Heart right ventricle (tissue), 16 donors: Measurements from ENCODE around the gene HJURP. TPM values are rescaled to one million over a fixed set of nuclear protein-coding genes. Genes with fewer than 3 reads are reported as not detected.

Experiments
- ATAC-seq, 8 donors: fragments of 200-7000 bp; cut with Tn5 transposase; one replicate each; pipeline ENCODE4 v1.9.1; 2020; ENCODE audit warnings: mild to moderate bottlenecking in 8 of 8, moderate library complexity in 8 of 8, moderate number of reproducible peaks in 1 of 8
- DNase-seq, 2 donors: peaks; one replicate each; pipeline ENCODE4 v3.0.0-alpha.2; 2020
- H3K27ac ChIP-seq, 10 donors: fragments of 200-600 bp; sonication (generic) in 2 of 10; one replicate each; pipeline versions ENCODE4 v1.5.0 to v1.8.0; 2020 to 2022; ENCODE audit warnings: mild to moderate bottlenecking in 3 of 10
- H3K27me3 ChIP-seq, 7 donors: fragments of 200-600 bp; one replicate each; pipeline ENCODE4 v1.8.0; 2021 to 2022; ENCODE audit warnings: mild to moderate bottlenecking in 2 of 7
- H3K36me3 ChIP-seq, 9 donors: fragments of 200-600 bp; sonication (generic) in 1 of 9; one replicate each; pipeline versions ENCODE4 v1.5.0 to v1.8.0; 2020 to 2022; ENCODE audit warnings: mild to moderate bottlenecking in 2 of 9
- H3K4me1 ChIP-seq, 9 donors: fragments of 200-600 bp; sonication (generic) in 1 of 9; one replicate each; pipeline versions ENCODE4 v1.5.0 to v1.8.0; 2020 to 2022; ENCODE audit warnings: mild to moderate bottlenecking in 4 of 9
- H3K4me3 ChIP-seq, 10 donors: fragments of 200-600 bp; sonication (generic) in 2 of 10; one replicate each; pipeline versions ENCODE4 v1.5.0 to v1.8.0; 2020 to 2022; ENCODE audit warnings: mild to moderate bottlenecking in 7 of 10, moderate library complexity in 2 of 10
- H3K9me3 ChIP-seq, 11 donors: fragments of 200-600 bp in 10 of 11; sonication (generic) in 2 of 11; one replicate each; pipeline versions ENCODE4 v1.5.0 to v1.8.0; 2013 to 2022; ENCODE audit warnings: mild to moderate bottlenecking in 2 of 11, control low read depth in 1 of 11, moderate library complexity in 1 of 11
- WGBS, 2 donors: extraction: QIAGEN DNeasy Blood & Tissue Kit; methylation state at CpG; one replicate each; pipeline ENCODE4 v1.1.7; 2013; ENCODE audit warnings: inconsistent platforms in 1 of 2; 5-methylcytosine and 5-hydroxymethylcytosine counted together
- intact Hi-C, 10 donors: fragments of 100-400 bp; cut with DNase I; formaldehyde crosslinking; loops; one replicate each; pipeline versions ENCODE4 v1.11.1 to v1.14.2; 2022
- polyA plus RNA-seq, 2 donors: library from polyadenylated mRNA; stranded (reverse); fragments of 200-250 nt; gene quantifications; one replicate each; pipeline ENCODE4 v1.2.3, GENCODE V29; 2013
- total RNA-seq, 10 donors: library from RNA; stranded (reverse); fragmentation: NEBNext Ultra II Directional in 3 of 10; extraction: Animal tissue kit (Norgen Biotek cat#: 25700) in 3 of 10; gene quantifications; one replicate each; pipeline versions ENCODE4 v1.2.1 to v1.2.4, GENCODE V29; 2021 to 2023
- TF ChIP-seq, protein P1 (sequence below), 9 donors: fragments of 200-600 bp; sonication (generic) in 2 of 9; IDR thresholded peaks; one replicate each; pipeline versions ENCODE4 v1.5.0 to v1.8.0; 2021 to 2022; ENCODE audit warnings: antibody characterized with exemption in 9 of 9, mild to moderate bottlenecking in 5 of 9, moderate library complexity in 1 of 9
- donor health status: Arrhythmogenic right ventricular cardiomyopathy.
- donor health status: ischemic (EF 13 %, LVEDD 7.1; RV severe dilation, severe dysfunction).
- donor health status: healthy with polysubstance abuse.
- donor health status: DM: no; HTN: yes; CAD: no.
- donor health status: DM: no; HTN: no; CAD: no.
- donor health status: ischemic (EF 25% LVEDD 6.9; RV normal size, moderate dysfunction).
- donor health status: ischemic (EF 25% LVEDD 5.7; RV mildly dilated, moderate dysfunction).
- donor health status: healthy.
- donor health status: DM: yes; HTN: yes; CAD: no.
- donor health status: Ischemic cardiomyopathy.
- donor health status: ischemic (EF 35%, LVEDD 5.7; RV mildly dilated, moderate dysfunction).
- donor health status: nonischemic (EF 11% LVEDD 7.7; RV severe dilation, severe dysfunction).
- donor health status: DM: yes; HTN: yes; CAD: no.
- donor health status: PGD.
- donor health status: ischemic (EF 29% LVEDD 5.4; RV normal size, mild dysfunction).
- donor health status: nonischemic (EF 23%, LVEDD 6.1; RV moderate dilation, normal function).

Gene HJURP
- total and polyA plus RNA-seq, 12 donors = 0.22 to 2.9 (median 0.44) TPM; not detected in 4

DNA sequence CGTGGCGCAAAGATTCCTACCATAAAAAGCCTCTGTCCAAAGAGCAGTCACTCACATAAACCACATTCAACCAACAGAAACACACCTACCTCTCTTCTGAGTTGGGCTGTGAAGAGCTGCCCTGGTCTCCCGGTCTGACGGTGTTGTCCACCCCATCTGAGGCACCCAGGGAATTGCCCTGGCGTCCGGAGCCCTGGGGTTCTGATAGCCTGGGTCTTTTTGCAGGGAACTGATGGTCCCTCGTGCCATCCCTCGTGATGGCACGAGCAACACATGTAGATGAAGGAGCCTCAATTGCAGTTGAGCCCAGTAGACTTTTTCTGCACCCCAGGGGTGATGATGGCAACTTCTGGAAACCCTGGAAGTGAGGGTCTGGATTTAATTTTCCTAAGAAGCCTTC lies 13.8 kb downstream of the HJURP start:
- H3K27ac ChIP-seq = no peak overlapping the region
- H3K4me1 ChIP-seq = no peaks in the 10 kb centered on the region
- WGBS, 2 donors = 96 to 97% methylated on average over 9 of the region's 9 CpGs

DNA sequence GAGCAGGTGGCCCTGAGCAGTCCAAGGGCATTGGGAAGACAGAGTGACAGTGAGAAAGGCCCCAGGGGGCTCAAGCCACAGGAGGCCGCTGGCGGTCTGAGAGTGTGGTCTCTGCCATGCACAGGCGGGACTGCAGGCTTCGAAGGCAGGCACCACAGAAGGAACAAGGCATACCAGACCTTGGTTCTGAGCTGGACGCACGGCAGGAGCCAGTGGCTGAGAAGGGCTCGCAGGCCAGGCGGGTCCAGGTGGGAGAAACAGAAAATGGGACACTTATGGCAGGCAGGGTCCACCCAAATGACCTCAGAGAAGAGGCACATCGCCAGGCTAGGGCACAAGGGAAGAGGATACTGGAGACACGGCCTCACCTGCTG lies 14.9 kb downstream of the HJURP start:
- Histone ChIP-seq H3K27me3 (no peaks in the 10 kb centered on the region), H3K4me3 (no peak overlapping the region), H3K9me3 (no peaks in the 10 kb centered on the region), H3K36me3 (peaks cover 0 to 96% (median 0%) of the 10 kb centered on the region in 9 donors), H3K4me1 (no peaks in the 10 kb centered on the region), H3K27ac (no peak overlapping the region)
- no peak for DNase-seq
- intact Hi-C loops = no loop called here
- TF ChIP-seq, protein P1, sequence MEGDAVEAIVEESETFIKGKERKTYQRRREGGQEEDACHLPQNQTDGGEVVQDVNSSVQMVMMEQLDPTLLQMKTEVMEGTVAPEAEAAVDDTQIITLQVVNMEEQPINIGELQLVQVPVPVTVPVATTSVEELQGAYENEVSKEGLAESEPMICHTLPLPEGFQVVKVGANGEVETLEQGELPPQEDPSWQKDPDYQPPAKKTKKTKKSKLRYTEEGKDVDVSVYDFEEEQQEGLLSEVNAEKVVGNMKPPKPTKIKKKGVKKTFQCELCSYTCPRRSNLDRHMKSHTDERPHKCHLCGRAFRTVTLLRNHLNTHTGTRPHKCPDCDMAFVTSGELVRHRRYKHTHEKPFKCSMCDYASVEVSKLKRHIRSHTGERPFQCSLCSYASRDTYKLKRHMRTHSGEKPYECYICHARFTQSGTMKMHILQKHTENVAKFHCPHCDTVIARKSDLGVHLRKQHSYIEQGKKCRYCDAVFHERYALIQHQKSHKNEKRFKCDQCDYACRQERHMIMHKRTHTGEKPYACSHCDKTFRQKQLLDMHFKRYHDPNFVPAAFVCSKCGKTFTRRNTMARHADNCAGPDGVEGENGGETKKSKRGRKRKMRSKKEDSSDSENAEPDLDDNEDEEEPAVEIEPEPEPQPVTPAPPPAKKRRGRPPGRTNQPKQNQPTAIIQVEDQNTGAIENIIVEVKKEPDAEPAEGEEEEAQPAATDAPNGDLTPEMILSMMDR (IDR thresholded peaks at IDR 0.05) = no peak
- 98 to 99% methylated on average over 10 of the region's 10 CpGs for WGBS, 2 donors
- no peak for ATAC-seq

More for the DNA sequence above, 13.8 kb downstream of the HJURP start:
- ATAC-seq (no peak), DNase-seq (no peak)
- TF ChIP-seq, protein P1 (IDR thresholded peaks at IDR 0.05) = no peak
- Histone ChIP-seq H3K4me3 (no peak overlapping the region), H3K36me3 (peaks cover 0 to 97% (median 0%) of the 10 kb centered on the region in 9 donors), H3K9me3 (no peaks in the 10 kb centered on the region), H3K27me3 (no peaks in the 10 kb centered on the region)
- intact Hi-C loops = loop anchor here in 1 of 10 donors (10.0 kb wide), 1 partner anchor 496 kb away; no protein-coding TSS in a partner anchor

DNA sequence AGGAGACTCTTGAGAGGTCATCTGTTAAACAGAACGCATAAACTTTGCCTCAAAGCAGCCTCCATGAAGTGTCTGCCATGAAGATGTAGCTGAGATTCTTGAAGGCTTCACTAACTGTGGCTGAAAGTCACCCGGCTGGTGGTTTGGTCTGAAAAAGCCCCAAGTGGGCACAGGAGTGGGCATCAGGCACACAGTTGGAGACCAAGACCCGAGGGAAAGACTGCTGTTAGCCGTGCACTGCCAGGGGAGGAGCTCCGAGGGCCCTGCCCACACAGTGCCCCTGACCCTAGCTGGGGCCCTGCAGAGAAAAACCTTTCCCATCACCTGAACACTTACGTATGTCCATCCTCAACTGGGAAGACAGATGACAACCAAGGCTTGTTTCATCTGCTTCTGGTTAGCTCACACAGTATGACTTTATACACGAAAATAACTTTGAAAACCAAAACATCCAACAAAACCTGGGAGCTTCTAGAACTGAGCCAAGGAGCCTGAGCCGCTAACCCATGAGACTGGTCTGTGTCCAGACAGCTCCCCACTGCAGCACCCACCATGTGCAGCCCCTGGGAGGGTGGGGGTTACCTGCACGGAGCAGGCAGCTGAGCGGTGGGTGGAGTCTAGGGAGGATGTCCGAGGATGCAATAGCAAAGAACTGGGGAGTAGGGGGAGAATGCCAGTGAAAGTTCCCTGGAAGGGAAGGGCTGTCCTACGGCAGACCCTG lies 15.4 kb downstream of the HJURP start:
- TF ChIP-seq, protein P1 (IDR thresholded peaks at IDR 0.05) = no peak
- no peaks in the 10 kb centered on the region for H3K4me1 ChIP-seq
- H3K9me3 ChIP-seq = no peaks in the 10 kb centered on the region
- ATAC-seq (no peak), DNase-seq (no peak)
- H3K36me3 ChIP-seq = peaks cover 0 to 96% (median 0%) of the 10 kb centered on the region in 9 donors
- WGBS, 2 donors = 86 to 87% methylated on average over 12 of the region's 12 CpGs
- H3K4me3 ChIP-seq = no peak overlapping the region
- no peaks in the 10 kb centered on the region for H3K27me3 ChIP-seq
- no peak overlapping the region for H3K27ac ChIP-seq
- intact Hi-C loops = no loop called here

DNA sequence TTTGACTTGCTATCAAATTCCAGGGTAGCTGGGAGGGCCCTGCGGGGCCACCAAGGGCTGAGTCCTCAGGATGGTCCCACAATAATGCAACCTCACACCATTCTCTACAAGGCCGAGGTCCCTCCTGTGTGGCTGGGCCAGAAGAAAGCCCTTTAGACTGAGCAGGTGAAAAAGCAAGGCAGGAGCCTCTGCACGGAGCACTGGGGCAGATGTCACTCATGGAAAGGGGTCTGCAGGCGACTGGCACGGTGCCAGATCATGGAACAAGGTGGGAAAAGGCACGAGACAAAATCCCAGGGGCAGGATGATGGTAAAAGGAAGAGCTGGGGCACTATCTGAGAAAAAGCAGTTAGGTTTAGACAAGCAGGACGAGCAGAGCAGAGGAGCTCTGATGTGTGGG lies 16.1 kb downstream of the HJURP start:
- Histone ChIP-seq H3K27me3 (no peaks in the 10 kb centered on the region), H3K4me3 (no peak overlapping the region), H3K36me3 (peaks cover 0 to 92% (median 0%) of the 10 kb centered on the region in 9 donors), H3K27ac (no peak overlapping the region), H3K4me1 (no peaks in the 10 kb centered on the region), H3K9me3 (no peaks in the 10 kb centered on the region)
- TF ChIP-seq, protein P1 (IDR thresholded peaks at IDR 0.05) = no peak
- WGBS, 2 donors = 73 to 82% methylated on average over 7 of the region's 7 CpGs
- no peak for DNase-seq
- intact Hi-C loops = no loop called here
- no peak for ATAC-seq
